Gastrocnemius medialis (tissue), 4 donors: ENCODE data around the gene RICTOR. TPM values are rescaled to one million over a fixed set of nuclear protein-coding genes. Genes with fewer than 3 reads are reported as not detected.

ENCODE experiments used
- ATAC-seq, 2 donors: fragments of 150-250 bp; one replicate each; pipeline ENCODE4 v1.9.1; 2016
- DNase-seq, 2 donors: peaks; one replicate each; pipeline ENCODE4 v3.0.0-alpha.2; 2019
- H3K27ac ChIP-seq, 4 donors: fragments of 200-600 bp; sonication (generic); 1 replicate in 1 of 4; 2 replicates in 3 of 4; pipeline ENCODE4 v1.5.1; 2016 to 2018; ENCODE audit warnings: mild to moderate bottlenecking in 2 of 4, moderate library complexity in 1 of 4
- H3K27me3 ChIP-seq, 3 donors: fragments of 200-600 bp; sonication (generic) in 2 of 3; 1 replicate in 1 of 3; 2 replicates in 2 of 3; pipeline versions ENCODE4 v1.5.1 to v1.6.0; 2016 to 2019; ENCODE audit warnings: mild to moderate bottlenecking in 1 of 3, moderate library complexity in 1 of 3
- H3K36me3 ChIP-seq, 2 donors: fragments of 200-600 bp; sonication (generic) in 1 of 2; one replicate each; pipeline ENCODE4 v1.5.1; 2017 to 2018
- H3K4me1 ChIP-seq, 2 donors: fragments of 200-600 bp; sonication (generic) in 1 of 2; one replicate each; pipeline ENCODE4 v1.5.1; 2016 to 2017; ENCODE audit warnings: mild to moderate bottlenecking in 2 of 2
- H3K4me3 ChIP-seq, 4 donors: fragments of 200-600 bp; sonication (generic) in 3 of 4; 1 replicate in 1 of 4; 2 replicates in 3 of 4; pipeline ENCODE4 v1.5.1; 2016 to 2019; ENCODE audit warnings: mild to moderate bottlenecking in 2 of 4
- H3K9me3 ChIP-seq, 3 donors: fragments of 200-600 bp; sonication (generic) in 2 of 3; 1 replicate in 1 of 3; 2 replicates in 2 of 3; pipeline ENCODE4 v1.5.1; 2016 to 2019
- CTCF ChIP-seq, 5 experiments: fragments of 450-650 bp in 3 of 5; fragments of 200-600 bp in 2 of 5; sonication (generic) in 2 of 5; IDR thresholded peaks in 4 of 5; conservative IDR thresholded peaks in 1 of 5; 1 replicate in 4 of 5; 2 replicates in 1 of 5; pipeline ENCODE4 v1.5.1; 2016 to 2019; ENCODE audit warnings: antibody characterized with exemption in 5 of 5, mild to moderate bottlenecking in 3 of 5, moderate library complexity in 3 of 5
- POLR2A ChIP-seq, 2 donors: fragments of 450-650 bp; IDR thresholded peaks; one replicate each; pipeline ENCODE4 v1.6.1; 2017; ENCODE audit warnings: antibody characterized with exemption in 2 of 2, mild to moderate bottlenecking in 2 of 2, moderate library complexity in 2 of 2
- in situ Hi-C, 4 donors: fragments of 200-750 bp; cut with MboI; loops; one replicate each; pipeline versions ENCODE4 v1.15.0 to v1.8.0; 2017; ENCODE audit warnings: low sequenced_read_pairs in 4 of 4
- intact Hi-C: fragments of 100-400 bp; cut with DNase I; formaldehyde crosslinking; loops from one replicate; pipeline ENCODE4 v1.15.1; 2023; ENCODE audit warnings: low total_unique reads
- total RNA-seq, 4 donors: library from RNA; depleted of rRNA; stranded (reverse); fragments of >200 nt; gene quantifications; one replicate each; pipeline versions ENCODE4 v1.1.0 to v1.2.3, GENCODE V29; 2016

RICTOR gene
- total RNA-seq, 4 donors from 2014 or later: 28.9 to 56.9 (median 37.0) TPM

- TF ChIP-seq POLR2A (IDR thresholded peaks at IDR 0.05): no peak
- TF ChIP-seq CTCF (IDR thresholded peaks at IDR 0.05 in 4 of 5, conservative IDR thresholded peaks at IDR 0.05 in 1 of 5): peak; percentile 72 to 84 (median 82)
- no peak overlapping the region for H3K4me3 ChIP-seq
- H3K4me1 ChIP-seq: peaks cover 7 to 12% of the 10 kb centered on the region in 2 donors
- ATAC-seq: peak; percentile 75 to 91
- no peak overlapping the region for H3K27ac ChIP-seq
- DNase-seq: peak; percentile 22 to 39
- in situ Hi-C loops: loop anchor here in 3 of 4 donors (5.0 to 10.0 kb wide), 2 partner anchors 86 to 88 kb away; no protein-coding TSS in a partner anchor
- intact Hi-C loops: loop anchor here (1.0 to 2.0 kb wide), 2 partner anchors 76 to 86 kb away; no protein-coding TSS in a partner anchor
- H3K9me3 ChIP-seq: no peaks in the 10 kb centered on the region
- H3K36me3 ChIP-seq: no peaks in the 10 kb centered on the region
- H3K27me3 ChIP-seq: no peaks in the 10 kb centered on the region
These were observed 6.5 kb upstream of the RICTOR start for GRCh38 chr5:39080597-39081204.

GRCh38 chr5:39080168-39080567 lies 6.0 kb upstream of the RICTOR start:
- in situ Hi-C loops (loop anchor here in 3 of 4 donors (5.0 to 10.0 kb wide), 2 partner anchors 85 to 88 kb away; no protein-coding TSS in a partner anchor), intact Hi-C loops (loop anchor here (1.0 to 2.0 kb wide), 2 partner anchors 75 to 86 kb away; no protein-coding TSS in a partner anchor)
- no peak for TF ChIP-seq POLR2A (IDR thresholded peaks at IDR 0.05)
- TF ChIP-seq CTCF (IDR thresholded peaks at IDR 0.05 in 4 of 5, conservative IDR thresholded peaks at IDR 0.05 in 1 of 5): no peak
- H3K9me3 ChIP-seq: no peaks in the 10 kb centered on the region
- ATAC-seq: no peak
- no peaks in the 10 kb centered on the region for H3K27me3 ChIP-seq
- no peak overlapping the region for H3K27ac ChIP-seq
- peaks cover 11 to 16% of the 10 kb centered on the region in 2 donors for H3K4me1 ChIP-seq
- H3K4me3 ChIP-seq: no peak overlapping the region
- no peaks in the 10 kb centered on the region for H3K36me3 ChIP-seq
- DNase-seq: no peak

DNA sequence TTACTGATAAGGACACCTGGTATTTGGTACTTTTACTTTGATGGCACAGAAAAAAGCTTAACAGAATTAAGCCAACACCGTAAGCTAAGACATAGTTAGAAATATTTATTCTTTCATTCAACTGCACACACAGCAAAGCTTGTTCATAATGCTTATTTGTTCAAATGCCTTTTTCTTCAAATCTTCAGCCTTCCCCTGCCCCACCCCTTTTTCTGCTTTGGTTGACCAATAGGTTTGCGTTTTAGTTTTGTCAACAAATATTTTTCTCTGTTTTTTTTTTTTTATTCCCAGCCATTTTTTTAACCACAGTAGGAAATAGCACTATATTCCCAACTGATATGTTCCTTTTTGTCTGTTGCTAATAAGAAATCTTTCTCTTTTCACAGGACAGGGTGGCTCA lies 4.9 kb upstream of the RICTOR start:
- no peak for ATAC-seq

More for the DNA sequence above, 4.9 kb upstream of the RICTOR start:
- in situ Hi-C loops: loop anchor here in 1 of 4 donors (5.0 kb wide), 1 partner anchor 72 kb away; no protein-coding TSS in a partner anchor
- H3K9me3 ChIP-seq: no peaks in the 10 kb centered on the region
- no peaks in the 10 kb centered on the region for H3K36me3 ChIP-seq
- no peak overlapping the region for H3K27ac ChIP-seq
- DNase-seq: no peak
- intact Hi-C loops: loop anchor here (10.0 kb wide), 1 partner anchor 524 kb away; the partner anchor contains the start of gene LIFR
- no peaks in the 10 kb centered on the region for H3K27me3 ChIP-seq
- peaks cover 11 to 17% of the 10 kb centered on the region in 2 donors for H3K4me1 ChIP-seq
- TF ChIP-seq CTCF (IDR thresholded peaks at IDR 0.05 in 4 of 5, conservative IDR thresholded peaks at IDR 0.05 in 1 of 5): no peak
- no peak for TF ChIP-seq POLR2A (IDR thresholded peaks at IDR 0.05)
- no peak overlapping the region for H3K4me3 ChIP-seq
